Nephron progenitor cell (in vitro differentiated cells): ENCODE results near the gene ANKRD11.

ENCODE experiments used
- DNase-seq: peaks from one replicate; pipeline ENCODE4 v3.0.0; 2021
- H3K27ac Mint-ChIP-seq: 2 replicates; pipeline ENCODE4 v1.8.0; 2021; ENCODE audit warnings: mild to moderate bottlenecking, moderate library complexity, mixed read lengths
- H3K27me3 Mint-ChIP-seq: 2 replicates; pipeline ENCODE4 v1.8.0; 2021; ENCODE audit warnings: mild to moderate bottlenecking, low read depth, mixed read lengths; ENCODE audit not compliant: poor library complexity
- H3K36me3 Mint-ChIP-seq: 2 replicates; pipeline ENCODE4 v1.8.0; 2021; ENCODE audit warnings: low read depth, mixed read lengths
- H3K4me1 Mint-ChIP-seq: 2 replicates; pipeline ENCODE4 v1.8.0; 2021; ENCODE audit warnings: mixed read lengths
- H3K4me3 Mint-ChIP-seq: 2 replicates; pipeline ENCODE4 v1.8.0; 2021; ENCODE audit warnings: mild to moderate bottlenecking, moderate library complexity, mixed read lengths
- H3K9me3 Mint-ChIP-seq: 2 replicates; pipeline ENCODE4 v1.8.0; 2021; ENCODE audit warnings: mild to moderate bottlenecking, moderate library complexity, mixed read lengths
- CTCF ChIP-seq: fragments of 200-600 bp; sonication (generic); IDR thresholded peaks from 2 replicates; pipeline ENCODE4 v1.5.0; 2021; ENCODE audit warnings: antibody characterized with exemption

The ANKRD11 gene

GRCh38 chr16:89534252-89534756, 43.9 kb upstream of the ANKRD11 start:
- DNase-seq = no peak
- Mint-ChIP-seq H3K27ac (peak overlapping the region; percentile 43), H3K4me3 (no peak overlapping the region), H3K4me1 (no peaks in the 10 kb centered on the region), H3K36me3 (peaks cover 38% of the 10 kb centered on the region), H3K27me3 (peaks cover 4% of the 10 kb centered on the region), H3K9me3 (no peaks in the 10 kb centered on the region)
- TF ChIP-seq CTCF = no peak

- TF ChIP-seq CTCF = no peak
- H3K9me3 Mint-ChIP-seq = no peaks in the 10 kb centered on the region
- H3K27ac Mint-ChIP-seq = no peak overlapping the region
- H3K27me3 Mint-ChIP-seq = peaks cover 4% of the 10 kb centered on the region
- H3K4me3 Mint-ChIP-seq = no peak overlapping the region
- H3K36me3 Mint-ChIP-seq = peaks cover 60% of the 10 kb centered on the region
- no peaks in the 10 kb centered on the region for H3K4me1 Mint-ChIP-seq
- no peak for DNase-seq
Observed at GRCh38 chr16:89531821-89532526, 41.6 kb upstream of the ANKRD11 start.

- H3K27me3 Mint-ChIP-seq = no peaks in the 10 kb centered on the region
- peaks cover 68% of the 10 kb centered on the region for H3K36me3 Mint-ChIP-seq
- no peaks in the 10 kb centered on the region for H3K9me3 Mint-ChIP-seq
- DNase-seq = no peak
- H3K4me1 Mint-ChIP-seq = no peaks in the 10 kb centered on the region
- no peak for TF ChIP-seq CTCF
- no peak overlapping the region for H3K4me3 Mint-ChIP-seq
- no peak overlapping the region for H3K27ac Mint-ChIP-seq
Observed at GRCh38 chr16:89530401-89531381, 40.3 kb upstream of the ANKRD11 start.

GRCh38 chr16:89529097-89529496, 38.7 kb upstream of the ANKRD11 start:
- TF ChIP-seq CTCF = no peak
- Mint-ChIP-seq H3K27ac (no peak overlapping the region), H3K4me3 (no peak overlapping the region)

GRCh38 chr16:89525146-89525913, 35.0 kb upstream of the ANKRD11 start:
- H3K27me3 Mint-ChIP-seq = no peaks in the 10 kb centered on the region
- no peak overlapping the region for H3K27ac Mint-ChIP-seq
- H3K9me3 Mint-ChIP-seq = no peaks in the 10 kb centered on the region
- no peak for TF ChIP-seq CTCF
- no peak overlapping the region for H3K4me3 Mint-ChIP-seq
- H3K36me3 Mint-ChIP-seq = peaks cover 83% of the 10 kb centered on the region
- DNase-seq = no peak
- no peaks in the 10 kb centered on the region for H3K4me1 Mint-ChIP-seq

More at GRCh38 chr16:89529097-89529496, 38.7 kb upstream of the ANKRD11 start:
- no peaks in the 10 kb centered on the region for H3K27me3 Mint-ChIP-seq
- no peaks in the 10 kb centered on the region for H3K9me3 Mint-ChIP-seq
- no peak for DNase-seq
- no peaks in the 10 kb centered on the region for H3K4me1 Mint-ChIP-seq
- H3K36me3 Mint-ChIP-seq = peaks cover 68% of the 10 kb centered on the region
